Muscle of leg (tissue), 11 donors: ENCODE results near the gene SLC22A31. TPM values are rescaled to one million over a fixed set of nuclear protein-coding genes. Genes with fewer than 3 reads are reported as not detected.
"Not testable (repeated sequence)": the region's sequence is repeated elsewhere in the genome, so short reads cannot be mapped to it uniquely, and the experiment has no call there.

Experiments used
- DNase-seq: peaks from one replicate; pipeline ENCODE4 v3.0.0; 2013
- H3K27ac ChIP-seq: one replicate; pipeline ENCODE4 v1.5.1; 2013; ENCODE audit warnings: mild to moderate bottlenecking, low read length, control low read depth
- H3K27me3 ChIP-seq: one replicate; pipeline ENCODE4 v1.6.1; 2013; ENCODE audit warnings: low read length; ENCODE audit not compliant: control insufficient read depth, insufficient read depth
- H3K36me3 ChIP-seq: one replicate; pipeline ENCODE4 v1.6.1; 2013; ENCODE audit warnings: low read length; ENCODE audit not compliant: control insufficient read depth, insufficient read depth
- H3K4me1 ChIP-seq: one replicate; pipeline ENCODE4 v1.6.1; 2013; ENCODE audit warnings: low read length; ENCODE audit not compliant: control insufficient read depth, insufficient read depth
- H3K4me3 ChIP-seq: one replicate; pipeline ENCODE4 v1.5.1; 2013; ENCODE audit warnings: low read length, control low read depth
- H3K9me3 ChIP-seq: replicated peaks from 2 replicates; pipeline ENCODE4 v1.6.1; 2013; ENCODE audit warnings: low read depth, low read length; ENCODE audit not compliant: control insufficient read depth
- WGBS: methylation state at CpG from one replicate; pipeline ENCODE4 v1.1.5; 2013; ENCODE audit warnings: missing lambda C conversion rate; ENCODE audit not compliant: insufficient coverage; 5-methylcytosine and 5-hydroxymethylcytosine counted together
- polyA plus RNA-seq, 8 donors: library from polyadenylated mRNA; unstranded; fragments of 120-200 nt; gene quantifications; one replicate each; pipeline versions ENCODE4 v1.2.1 to v1.2.3, GENCODE V29; 2013; ENCODE audit warnings: inconsistent platforms in 1 of 8, low replicate concordance in 1 of 8; ENCODE audit not compliant: insufficient read length in 8 of 8, insufficient read depth in 1 of 8
- total RNA-seq: library from RNA; stranded (reverse); fragments of 120-200 nt; gene quantifications from one replicate; pipeline ENCODE4 v1.2.4, GENCODE V29; 2013

SLC22A31 gene
- total and polyA plus RNA-seq, 9 donors: 0.70 to 5.5 (median 1.9) TPM; not detected in 1

- Histone ChIP-seq H3K27me3 (peaks cover 11% of the 10 kb centered on the region), H3K4me1 (peaks cover 7% of the 10 kb centered on the region), H3K36me3 (peaks cover 54% of the 10 kb centered on the region), H3K4me3 (no peak overlapping the region), H3K9me3 (no peaks in the 10 kb centered on the region), H3K27ac (no peak overlapping the region)
- WGBS: 67% methylated on average over 30 of the region's 38 CpGs
- peak; percentile 7 for DNase-seq
These were observed 6.6 kb downstream of the SLC22A31 start for GRCh38 chr16:89193576-89194293.

- Histone ChIP-seq H3K27me3 (peaks cover 5% of the 10 kb centered on the region), H3K9me3 (no peaks in the 10 kb centered on the region), H3K36me3 (peaks cover 56% of the 10 kb centered on the region), H3K27ac (no peak overlapping the region), H3K4me3 (no peak overlapping the region), H3K4me1 (peaks cover 6% of the 10 kb centered on the region)
- peak; percentile 65 for DNase-seq
- 35% methylated on average over 23 of the region's 39 CpGs for WGBS
These were observed 7.3 kb downstream of the SLC22A31 start for GRCh38 chr16:89192956-89193575.

- Histone ChIP-seq H3K36me3 (peaks cover 59% of the 10 kb centered on the region), H3K4me3 (peak overlapping the region; percentile 6)
- not testable (repeated sequence) for H3K4me1 ChIP-seq, H3K27me3 ChIP-seq, H3K9me3 ChIP-seq, H3K27ac ChIP-seq
- WGBS: 21% methylated on average over 58 of the region's 63 CpGs
- DNase-seq: peak; percentile 81
These were observed 8.0 kb downstream of the SLC22A31 start for GRCh38 chr16:89192186-89192955.

- H3K36me3 ChIP-seq: peaks cover 64% of the 10 kb centered on the region
- WGBS: 7% methylated on average over 7 of the region's 19 CpGs
These were observed 8.5 kb downstream of the SLC22A31 start for GRCh38 chr16:89191901-89192185.

GRCh38 chr16:89191033-89191900, 9.1 kb downstream of the SLC22A31 start:
- 64% methylated on average over 33 of the region's 44 CpGs for WGBS
- no peak overlapping the region for H3K27ac ChIP-seq
- DNase-seq: peak; percentile 16
- no peaks in the 10 kb centered on the region for H3K9me3 ChIP-seq
- no peaks in the 10 kb centered on the region for H3K4me1 ChIP-seq
- H3K4me3 ChIP-seq: no peak overlapping the region
- peaks cover 64% of the 10 kb centered on the region for H3K36me3 ChIP-seq
- H3K27me3 ChIP-seq: peaks cover 2% of the 10 kb centered on the region

More at GRCh38 chr16:89191901-89192185, 8.5 kb downstream of the SLC22A31 start:
- H3K27ac ChIP-seq: no peak overlapping the region
- no peaks in the 10 kb centered on the region for H3K9me3 ChIP-seq
- DNase-seq: no peak
- no peaks in the 10 kb centered on the region for H3K4me1 ChIP-seq
- peaks cover 2% of the 10 kb centered on the region for H3K27me3 ChIP-seq
- no peak overlapping the region for H3K4me3 ChIP-seq

GRCh38 chr16:89190150-89190958, 10.0 kb downstream of the SLC22A31 start:
- Histone ChIP-seq H3K27me3 (peaks cover 2% of the 10 kb centered on the region), H3K27ac (no peak overlapping the region), H3K36me3 (peaks cover 64% of the 10 kb centered on the region), H3K4me1 (no peaks in the 10 kb centered on the region), H3K9me3 (no peaks in the 10 kb centered on the region), H3K4me3 (no peak overlapping the region)
- WGBS: 64% methylated on average over 24 of the region's 28 CpGs
- peak; percentile 6 for DNase-seq

GRCh38 chr16:89189358-89190025, 10.8 kb downstream of the SLC22A31 start:
- 31% methylated on average over 2 of the region's 14 CpGs for WGBS
- DNase-seq: peak; percentile 6
- H3K27me3 ChIP-seq: peaks cover 2% of the 10 kb centered on the region
- no peaks in the 10 kb centered on the region for H3K4me1 ChIP-seq
- no peak overlapping the region for H3K4me3 ChIP-seq
- H3K9me3 ChIP-seq: no peaks in the 10 kb centered on the region
- H3K27ac ChIP-seq: no peak overlapping the region
- peaks cover 56% of the 10 kb centered on the region for H3K36me3 ChIP-seq

- not testable (repeated sequence) for H3K4me3 ChIP-seq, DNase-seq, H3K4me1 ChIP-seq, H3K27me3 ChIP-seq, H3K27ac ChIP-seq, H3K9me3 ChIP-seq
- WGBS: 91% methylated on average over 16 of the region's 25 CpGs
- H3K36me3 ChIP-seq: peaks cover 54% of the 10 kb centered on the region
These were observed 11.6 kb downstream of the SLC22A31 start for GRCh38 chr16:89188471-89189357.
